ENCODE measurements around the gene BCHE.

BCHE gene

GRCh38 chr3:165837058-165837525 is at the start of gene BCHE:
TSS of gene BCHE (minus strand) at chr3:165837423. CDS start at chr3:165831033, 6,390 bp downstream.
- peak within 1 kb of the TSS in 3 of 7 experiments; percentile 3 to 16 (median 12) for H3K4me3 ChIP-seq
- H3K27ac ChIP-seq, result peak within 1 kb of the TSS in 2 of 21 experiments; percentile 8 to 44

DNA sequence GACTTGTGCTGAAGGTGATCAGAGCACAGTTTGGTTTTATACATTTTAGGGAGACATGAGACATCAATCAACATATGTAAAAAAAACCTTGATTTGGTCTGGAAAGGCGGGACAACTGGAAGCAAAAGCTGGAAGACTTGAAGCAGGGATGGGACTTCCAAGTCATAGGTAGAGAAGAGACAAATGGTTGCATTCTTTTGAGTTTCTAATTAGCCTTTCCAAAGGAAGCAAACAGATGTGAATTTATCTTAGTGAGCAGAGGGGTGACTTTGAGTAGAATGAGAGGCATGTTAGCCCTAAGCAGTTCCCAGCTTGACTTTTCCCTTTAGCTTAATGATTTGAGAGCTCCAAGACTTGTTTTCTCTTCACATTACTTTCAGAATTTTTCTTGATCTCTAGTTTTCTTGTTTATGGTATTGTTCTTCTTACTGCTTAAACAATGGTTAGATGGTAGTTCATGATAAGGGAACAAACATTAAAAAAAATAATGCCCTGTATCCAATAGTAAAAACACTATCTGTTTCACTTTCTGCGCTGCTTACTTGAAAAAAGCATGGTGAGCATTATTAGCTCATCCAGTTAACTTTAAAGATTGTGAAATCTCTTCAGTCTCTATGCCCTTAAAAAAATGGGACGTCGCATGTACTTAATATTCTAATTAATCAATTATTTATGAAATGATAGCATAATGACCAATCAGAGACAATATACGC is 48.5 kb upstream of the BCHE start:
- Histone ChIP-seq H3K4me3 (no peak overlapping the region), H3K27ac (no peak overlapping the region)

DNA sequence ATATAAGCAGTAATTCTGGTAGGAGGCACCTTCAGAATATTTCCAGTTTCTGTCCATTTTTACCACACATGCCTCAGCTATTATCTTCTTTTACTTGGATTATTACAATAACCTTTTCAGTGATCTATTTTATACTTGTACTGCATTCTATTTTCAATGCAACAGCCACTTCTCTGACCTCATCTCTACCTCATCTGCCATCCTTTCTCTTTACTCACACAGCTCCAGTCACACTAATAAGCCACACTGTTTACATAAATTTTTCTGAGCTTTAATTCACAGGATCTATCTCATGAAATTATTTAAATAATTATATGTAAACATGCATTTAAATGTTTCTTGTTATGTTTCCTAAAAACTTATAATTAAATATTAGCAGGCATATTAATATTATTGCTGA is 47.3 kb upstream of the BCHE start:
- no peak overlapping the region for H3K4me3 ChIP-seq

GRCh38 chr3:165883863-165884478 is 46.7 kb upstream of the BCHE start:
- H3K4me3 ChIP-seq, result peak overlapping the region in 1 of 7 experiments; percentile 6
- H3K27ac ChIP-seq, result no peak overlapping the region

More for the DNA sequence above, 47.3 kb upstream of the BCHE start:
- H3K27ac ChIP-seq, result no peak overlapping the region

- Histone ChIP-seq H3K4me3 (no peak overlapping the region), H3K27ac (no peak overlapping the region)
These were observed 45.9 kb upstream of the BCHE start for GRCh38 chr3:165883117-165883516.

DNA sequence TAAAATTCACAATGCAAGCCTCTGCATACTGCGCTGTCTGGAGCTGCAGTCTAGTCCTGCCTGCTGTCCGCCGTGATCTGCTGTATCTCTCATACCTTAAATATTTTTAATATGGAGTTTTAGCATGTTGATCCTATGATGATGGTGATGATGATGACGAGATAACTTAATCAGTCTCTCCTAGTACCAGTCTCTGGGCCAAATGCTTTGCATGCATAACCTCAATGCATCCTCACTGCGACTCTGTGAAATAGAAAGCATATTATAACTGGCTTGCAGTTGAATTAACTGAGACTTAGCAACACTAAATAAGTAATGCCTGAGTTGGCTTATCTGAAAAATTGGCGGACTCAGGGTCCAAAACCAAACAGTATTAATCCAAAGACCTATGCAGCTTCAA is 38.4 kb upstream of the BCHE start:
- no peak overlapping the region for H3K4me3 ChIP-seq
- H3K27ac ChIP-seq, result no peak overlapping the region

GRCh38 chr3:165874663-165875489 is 37.7 kb upstream of the BCHE start:
- Histone ChIP-seq H3K27ac (peak overlapping the region in 2 of 21 experiments; percentile 35 to 57), H3K4me3 (peak overlapping the region in 2 of 7 experiments; percentile 2 to 16)

DNA sequence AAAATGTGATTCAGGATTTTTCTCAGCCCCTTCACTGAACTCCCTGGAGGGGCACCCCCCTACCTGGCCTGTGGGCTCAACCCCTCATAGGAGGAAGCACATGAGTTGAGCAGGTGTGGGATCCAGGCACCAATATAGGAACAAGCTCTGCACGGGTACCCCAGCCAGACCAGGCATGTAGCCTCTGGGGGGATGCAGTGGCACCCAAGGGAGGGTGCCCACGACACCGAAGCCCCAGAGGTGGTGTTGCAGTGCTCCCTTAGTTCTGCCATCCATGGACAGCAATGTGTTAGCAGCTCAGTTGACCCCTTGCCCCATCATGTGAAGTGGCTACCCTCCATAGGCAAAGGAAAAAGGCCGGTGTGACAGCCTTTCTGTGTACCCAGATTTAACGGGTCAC is 30.9 kb upstream of the BCHE start:
- Histone ChIP-seq H3K27ac (no peak overlapping the region), H3K4me3 (no peak overlapping the region)

DNA sequence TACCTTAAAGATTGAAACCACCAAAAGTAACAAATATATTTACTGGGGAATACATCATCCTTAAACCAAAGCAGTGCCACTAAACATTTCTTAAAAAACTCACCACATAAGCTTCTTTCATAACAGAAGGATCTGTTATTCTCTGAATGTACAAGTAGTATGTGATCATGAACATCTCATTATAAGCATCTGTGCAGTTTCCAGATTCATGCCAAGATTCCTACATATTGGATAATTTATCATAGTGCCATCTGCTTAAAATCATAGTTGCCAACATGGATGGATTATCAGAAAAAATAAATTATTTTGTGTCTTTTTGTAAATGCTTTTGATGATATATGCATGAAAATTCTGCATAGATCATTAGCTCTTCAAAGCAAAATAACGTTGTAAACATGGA is 21.8 kb upstream of the BCHE start:
- no peak overlapping the region for H3K27ac ChIP-seq

GRCh38 chr3:165855581-165855980 is 18.4 kb upstream of the BCHE start:
- Histone ChIP-seq H3K4me3 (no peak overlapping the region), H3K27ac (no peak overlapping the region)

More for the DNA sequence above, 21.8 kb upstream of the BCHE start:
- H3K4me3 ChIP-seq, result no peak overlapping the region

- Histone ChIP-seq H3K27ac (no peak overlapping the region), H3K4me3 (no peak overlapping the region)
These were observed 17.5 kb upstream of the BCHE start for GRCh38 chr3:165854696-165855095.

DNA sequence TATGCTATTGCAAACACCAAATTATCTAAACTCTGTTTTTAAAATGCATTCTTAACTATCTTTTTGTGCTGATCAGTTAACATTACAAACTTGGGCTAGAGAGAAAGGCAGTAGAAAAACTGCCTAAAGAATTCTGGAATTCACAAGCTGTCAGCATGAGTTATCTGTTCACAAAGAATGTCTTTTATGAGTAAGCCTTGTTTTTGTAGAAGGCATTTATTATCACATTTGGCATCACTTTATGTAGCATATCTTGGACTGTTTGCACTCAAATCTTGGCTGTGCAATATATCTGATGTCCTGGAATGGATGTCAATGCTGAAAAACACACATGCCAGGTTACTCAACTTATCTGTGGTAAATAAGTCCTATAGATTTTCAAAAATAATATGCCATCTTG is 15.5 kb upstream of the BCHE start:
- no peak overlapping the region for H3K27ac ChIP-seq
- H3K4me3 ChIP-seq, result no peak overlapping the region

DNA sequence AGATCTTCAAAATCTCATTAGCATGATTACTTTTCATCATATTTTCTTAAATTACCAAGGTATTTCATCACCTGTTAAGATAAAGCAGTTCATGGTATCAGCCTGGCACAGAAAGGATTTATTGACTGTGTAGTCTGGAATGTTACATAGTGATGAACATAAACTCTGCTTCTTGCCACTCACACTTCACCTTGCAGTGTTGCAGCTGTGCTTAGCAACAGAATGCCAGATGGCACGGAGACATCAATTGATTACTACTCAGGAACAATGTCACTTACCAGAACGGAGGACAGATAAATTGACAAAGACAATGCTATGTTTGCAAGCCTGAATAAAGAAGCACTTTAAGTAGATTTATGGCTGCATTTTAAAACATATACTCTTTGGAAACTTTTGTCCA is 15.0 kb upstream of the BCHE start:
- H3K27ac ChIP-seq, result no peak overlapping the region
- H3K4me3 ChIP-seq, result no peak overlapping the region

GRCh38 chr3:165846056-165846455 is 8.8 kb upstream of the BCHE start:
- H3K27ac ChIP-seq, result no peak overlapping the region
- no peak overlapping the region for H3K4me3 ChIP-seq

DNA sequence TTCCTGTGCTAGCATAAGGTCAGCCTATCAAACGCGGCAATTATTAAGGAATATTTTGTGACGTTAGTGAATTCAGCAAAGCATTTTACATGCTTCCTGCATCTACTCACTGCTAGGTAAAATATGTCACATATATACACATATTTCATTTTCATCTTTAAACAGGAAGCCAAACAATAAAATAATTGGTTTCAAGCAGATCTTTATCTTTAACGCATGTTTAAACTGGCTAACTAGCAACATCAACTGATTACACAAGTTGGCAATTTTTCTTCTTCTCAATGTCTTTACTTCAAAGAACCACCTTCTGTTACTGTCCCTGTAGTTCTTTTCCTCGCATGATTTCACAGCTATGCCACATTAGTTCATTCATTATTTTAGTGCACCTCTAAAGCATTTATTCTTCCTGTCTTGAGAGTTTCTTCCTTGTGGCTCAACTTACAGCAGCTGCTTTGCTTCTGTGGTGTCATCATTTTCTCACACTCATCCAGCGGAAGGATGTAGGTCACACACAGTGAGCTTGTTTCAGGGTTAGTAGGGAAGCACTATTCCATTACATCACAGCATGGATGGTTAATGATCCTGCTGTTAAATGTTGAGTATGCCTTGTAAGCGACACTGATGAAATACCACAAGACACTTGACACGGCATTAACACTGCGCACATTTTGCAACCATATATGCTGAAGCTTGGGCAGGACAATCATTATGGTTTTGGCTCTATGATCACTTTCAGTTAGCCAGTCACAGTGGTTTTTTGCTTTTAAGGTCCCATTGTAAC is 2.3 kb upstream of the BCHE start:
- no peak overlapping the region for H3K27ac ChIP-seq
- no peak overlapping the region for H3K4me3 ChIP-seq

DNA sequence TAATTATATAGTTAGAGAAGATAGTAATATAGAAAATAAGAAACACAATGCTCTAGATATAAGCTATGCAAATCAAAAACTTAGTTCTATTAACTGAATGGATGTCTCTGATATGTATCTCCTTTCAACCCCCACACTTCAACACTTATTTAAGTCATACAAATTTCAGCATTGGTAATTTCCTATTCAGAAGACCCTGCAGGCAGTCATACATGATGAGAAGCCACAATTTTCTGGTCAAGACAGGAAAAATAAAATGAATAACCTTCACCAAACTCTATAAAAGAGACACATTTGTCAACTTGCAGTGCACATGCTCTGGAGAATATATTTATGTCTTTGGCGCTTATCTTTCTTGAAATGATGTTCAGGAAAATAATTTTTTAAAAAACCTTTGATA is 578 bp upstream of the BCHE start:
- Histone ChIP-seq H3K27ac (no peak overlapping the region), H3K4me3 (no peak overlapping the region)

GRCh38 chr3:165835431-165835830 is 1.8 kb downstream of the BCHE start:
- Histone ChIP-seq H3K4me3 (no peak overlapping the region), H3K27ac (no peak overlapping the region)

DNA sequence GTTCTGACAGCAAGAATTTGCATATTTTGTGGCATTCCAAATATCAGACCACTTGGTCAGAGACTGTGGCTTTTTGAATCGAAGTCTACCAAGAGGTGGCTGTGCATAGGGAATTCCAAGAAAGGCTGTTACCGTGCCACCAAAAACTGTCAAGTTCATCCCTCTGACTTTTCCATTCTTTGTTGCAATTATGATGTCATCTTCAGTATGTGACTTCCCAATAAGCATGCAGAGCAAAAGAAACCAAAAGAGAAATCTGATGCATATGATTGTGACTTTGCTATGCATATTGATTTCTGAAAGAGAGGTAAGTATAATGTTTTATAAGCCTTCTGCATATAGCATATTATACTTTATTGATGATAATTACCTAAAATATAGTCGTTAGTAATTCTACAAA is 6.5 kb downstream of the BCHE start:
- Histone ChIP-seq H3K27ac (no peak overlapping the region), H3K4me3 (no peak overlapping the region)

- no peak overlapping the region for H3K4me3 ChIP-seq
- no peak overlapping the region for H3K27ac ChIP-seq
These were observed 9.3 kb downstream of the BCHE start for GRCh38 chr3:165827883-165828282.

- Histone ChIP-seq H3K27ac (no peak overlapping the region), H3K4me3 (no peak overlapping the region)
These were observed 10.0 kb downstream of the BCHE start for GRCh38 chr3:165827233-165827632.
